B cell (primary cell): Measurements from ENCODE around the gene RAB28. TPM values are rescaled to one million over a fixed set of nuclear protein-coding genes. Genes with fewer than 3 reads are reported as not detected.

ENCODE experiments used
- ATAC-seq: fragments of 200-7000 bp; cut with Tn5 transposase; one replicate; pipeline ENCODE4 v1.10.0; 2021; ENCODE audit warnings: low read depth, mild to moderate bottlenecking, moderate number of reproducible peaks, moderate library complexity
- CTCF ChIA-PET: fragments of 350-600 bp; sonication (Branson Sonifier 250); formaldehyde crosslinking; loops from one replicate; lab custom pipeline; 2021; ENCODE audit warnings: antibody characterized with exemption, inconsistent platforms; lab: Charles Lee
- POLR2A ChIA-PET: fragments of 350-600 bp; sonication (Branson Sonifier 250); formaldehyde crosslinking; loops from one replicate; lab custom pipeline; 2021; ENCODE audit warnings: antibody characterized with exemption; lab: Charles Lee
- DNase-seq: peaks from one replicate; pipeline ENCODE4 v3.0.0; 2013
- H2AFZ ChIP-seq: 2 replicates; pipeline ENCODE4 v1.6.1; 2012; ENCODE audit warnings: mild to moderate bottlenecking, low read depth, low read length; ENCODE audit not compliant: insufficient read depth, poor library complexity, severe bottlenecking
- H3K27ac ChIP-seq, 2 donors: 1 replicate in 1 of 2; 2 replicates in 1 of 2; pipeline ENCODE4 v1.5.1; 2012 to 2013; ENCODE audit warnings: low read length in 2 of 2, mild to moderate bottlenecking in 2 of 2, moderate library complexity in 1 of 2
- H3K27me3 ChIP-seq, 4 experiments: fragments of 200-600 bp in 1 of 4; sonication (generic) in 1 of 4; replicated peaks in 1 of 4; 1 replicate in 2 of 4; 2 replicates in 2 of 4; pipeline versions ENCODE4 v1.6.1 to v1.7.0; 2013 to 2016; ENCODE audit warnings: low read length in 3 of 4, mild to moderate bottlenecking in 2 of 4, mixed read lengths in 1 of 4, moderate library complexity in 1 of 4; ENCODE audit not compliant: insufficient read depth in 4 of 4, control insufficient read depth in 3 of 4; ENCODE audit errors: control extremely low read depth in 1 of 4
- H3K36me3 ChIP-seq, 2 experiments: replicated peaks in 1 of 2; 1 replicate in 1 of 2; 2 replicates in 1 of 2; pipeline versions ENCODE4 v1.6.1 to v1.7.1; 2013; ENCODE audit warnings: low read length in 1 of 2; ENCODE audit not compliant: insufficient read depth in 2 of 2, control insufficient read depth in 1 of 2; ENCODE audit errors: control extremely low read depth in 1 of 2, extremely low read depth in 1 of 2
- H3K4me1 ChIP-seq, 2 donors: fragments of 200-600 bp in 1 of 2; sonication (generic) in 1 of 2; 1 replicate in 1 of 2; 2 replicates in 1 of 2; pipeline versions ENCODE4 v1.5.1 to v1.6.1; 2013 to 2017; ENCODE audit warnings: low read length in 2 of 2; ENCODE audit not compliant: control insufficient read depth in 2 of 2, insufficient read depth in 2 of 2
- H3K4me2 ChIP-seq: replicated peaks from 2 replicates; pipeline ENCODE3; 2012; ENCODE audit warnings: mild to moderate bottlenecking, low read depth, low read length; ENCODE audit not compliant: poor library complexity, severe bottlenecking
- H3K4me3 ChIP-seq, 5 experiments: fragments of 200-600 bp in 1 of 5; sonication (generic) in 1 of 5; 1 replicate in 3 of 5; 2 replicates in 2 of 5; pipeline versions ENCODE4 v1.5.1 to v1.7.0; 2011 to 2016; ENCODE audit warnings: low read length in 4 of 5, mild to moderate bottlenecking in 4 of 5, low read depth in 2 of 5, control low read depth in 1 of 5, moderate library complexity in 1 of 5; ENCODE audit not compliant: insufficient read depth in 1 of 5; ENCODE audit errors: control extremely low read depth in 1 of 5, extremely low read depth in 1 of 5
- H3K79me2 ChIP-seq: fragments of 200-600 bp; sonication (generic); one replicate; pipeline ENCODE4 v1.6.0; 2016; ENCODE audit warnings: low read length; ENCODE audit not compliant: control insufficient read depth, insufficient read depth
- H3K9ac ChIP-seq: fragments of 200-600 bp; sonication (generic); 2 replicates; pipeline ENCODE4 v1.6.1; 2017; ENCODE audit warnings: mild to moderate bottlenecking, low read length, moderate library complexity
- H3K9me3 ChIP-seq, 3 donors: one replicate each; pipeline versions ENCODE4 v1.6.1 to v1.7.1; 2013; ENCODE audit warnings: low read length in 2 of 3; ENCODE audit not compliant: control insufficient read depth in 2 of 3, insufficient read depth in 1 of 3; ENCODE audit errors: control extremely low read depth in 1 of 3
- H4K20me1 ChIP-seq: 2 replicates; pipeline ENCODE4 v1.6.0; 2012; ENCODE audit warnings: mild to moderate bottlenecking, low read length; ENCODE audit not compliant: insufficient read depth, control insufficient read depth, poor library complexity, severe bottlenecking
- H3K27ac Mint-ChIP-seq: one replicate; pipeline ENCODE4 v1.8.0; 2021; ENCODE audit warnings: mixed read lengths
- H3K27me3 Mint-ChIP-seq: one replicate; pipeline ENCODE4 v1.8.0; 2021; ENCODE audit warnings: mixed read lengths
- H3K4me1 Mint-ChIP-seq: one replicate; pipeline ENCODE4 v1.8.0; 2021; ENCODE audit warnings: mixed read lengths
- H3K4me3 Mint-ChIP-seq: one replicate; pipeline ENCODE4 v1.8.0; 2021; ENCODE audit warnings: mixed read lengths
- H3K9me3 Mint-ChIP-seq: one replicate; pipeline ENCODE4 v1.8.0; 2022; ENCODE audit warnings: mixed read lengths; ENCODE audit not compliant: insufficient read depth
- EZH2 ChIP-seq: IDR thresholded peaks from 2 replicates; pipeline ENCODE4 v1.6.1; 2012; ENCODE audit warnings: borderline replicate concordance, low read depth, mild to moderate bottlenecking, moderate library complexity, low read length; ENCODE audit not compliant: insufficient read depth, poor library complexity, severe bottlenecking
- WGBS: methylation state at CpG from one replicate; pipeline ENCODE4 v1.1.5; 2013; ENCODE audit warnings: missing lambda C conversion rate; ENCODE audit not compliant: insufficient coverage; 5-methylcytosine and 5-hydroxymethylcytosine counted together
- intact Hi-C: fragments of 100-400 bp; cut with micrococcal nuclease; formaldehyde crosslinking; loops from one replicate; pipeline ENCODE4 v1.10.0; 2022
- polyA plus RNA-seq: library from polyadenylated mRNA; depleted of rRNA; stranded (reverse); fragments of >200 nt; gene quantifications from 2 replicates; pipeline ENCODE4 v1.2.3, GENCODE V29; 2012
- total RNA-seq, 2 donors: library from RNA; stranded (reverse); fragments of 120-200 nt in 1 of 2; gene quantifications; 1 replicate in 1 of 2; 2 replicates in 1 of 2; pipeline versions ENCODE4 v1.2.3 to v1.2.4, GENCODE V29; 2013 to 2022
- TF ChIP-seq, protein P1 (sequence below): fragments of 200-600 bp; IDR thresholded peaks from one replicate; pipeline ENCODE4 v1.8.0; 2022; ENCODE audit warnings: antibody characterized with exemption, mild to moderate bottlenecking

The RAB28 gene
- total and polyA plus RNA-seq, 2 donors (not counting 1 experiment from before 2014, with no cell fraction given): 7.2 to 17.4 TPM

DNA sequence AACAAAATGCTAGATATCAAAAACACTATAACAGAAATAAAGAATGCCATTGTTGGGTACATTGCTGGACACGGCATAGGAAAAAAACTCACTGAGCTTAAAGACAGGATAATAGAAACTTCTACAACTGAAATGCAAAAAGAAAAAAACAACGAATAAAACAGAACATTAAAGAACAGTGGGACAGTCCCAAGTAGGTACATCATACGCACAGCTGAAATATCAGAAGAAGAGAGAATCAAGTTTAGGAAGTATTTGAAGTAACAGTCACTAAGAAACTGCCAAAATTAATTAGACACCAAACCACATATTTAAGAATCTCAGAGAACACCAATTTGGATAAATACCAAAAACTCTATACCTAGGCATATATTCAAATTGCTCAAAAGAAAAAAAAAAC is 19.2 kb downstream of the RAB28 start:
- no CpG with 5 or more reads among the region's 3 CpGs for WGBS
- peaks cover 19% of the 10 kb centered on the region for H3K79me2 ChIP-seq
- POLR2A ChIA-PET: no interaction called here

DNA sequence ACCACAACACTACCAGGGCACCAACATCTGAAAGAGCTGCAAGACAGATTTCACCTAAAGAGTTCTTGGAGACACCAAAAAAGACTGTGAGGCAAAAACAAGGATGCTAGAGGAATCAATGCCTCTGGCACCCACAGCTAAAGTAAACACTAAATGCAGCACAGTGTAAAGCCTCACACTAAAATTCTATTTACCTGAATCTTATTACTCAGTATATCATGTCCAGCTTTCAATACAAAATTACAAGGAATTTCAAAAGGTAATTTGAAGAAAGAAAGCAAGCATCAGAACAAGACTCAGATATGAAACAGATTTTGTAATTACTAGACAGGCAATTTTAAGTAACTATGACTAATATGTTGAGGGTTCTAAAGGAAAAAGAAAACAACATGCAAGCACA is 19.6 kb downstream of the RAB28 start:
- CTCF ChIA-PET: interaction anchor here (1.2 kb wide), 1 partner anchor 13 kb away, joined by 3 read pairs; no protein-coding TSS in a partner anchor
- intact Hi-C loops: no loop called here
- H3K4me2 ChIP-seq: no peak overlapping the region

More for the DNA sequence above, 19.2 kb downstream of the RAB28 start:
- Histone ChIP-seq H3K9ac (no peak overlapping the region), H3K4me3 (no peak overlapping the region), H3K27me3 (no peaks in the 10 kb centered on the region), H3K4me2 (no peak overlapping the region), H3K9me3 (peaks cover 0 to 2% (median 0%) of the 10 kb centered on the region in 3 donors), H2AFZ (no peak overlapping the region), H3K36me3 (peaks cover 4 to 9% of the 10 kb centered on the region in 2 experiments), H3K4me1 (no peaks in the 10 kb centered on the region), H4K20me1 (no peaks in the 10 kb centered on the region), H3K27ac (no peak overlapping the region)
- no peak overlapping the region for H3K27ac Mint-ChIP-seq
- TF ChIP-seq, protein P1, sequence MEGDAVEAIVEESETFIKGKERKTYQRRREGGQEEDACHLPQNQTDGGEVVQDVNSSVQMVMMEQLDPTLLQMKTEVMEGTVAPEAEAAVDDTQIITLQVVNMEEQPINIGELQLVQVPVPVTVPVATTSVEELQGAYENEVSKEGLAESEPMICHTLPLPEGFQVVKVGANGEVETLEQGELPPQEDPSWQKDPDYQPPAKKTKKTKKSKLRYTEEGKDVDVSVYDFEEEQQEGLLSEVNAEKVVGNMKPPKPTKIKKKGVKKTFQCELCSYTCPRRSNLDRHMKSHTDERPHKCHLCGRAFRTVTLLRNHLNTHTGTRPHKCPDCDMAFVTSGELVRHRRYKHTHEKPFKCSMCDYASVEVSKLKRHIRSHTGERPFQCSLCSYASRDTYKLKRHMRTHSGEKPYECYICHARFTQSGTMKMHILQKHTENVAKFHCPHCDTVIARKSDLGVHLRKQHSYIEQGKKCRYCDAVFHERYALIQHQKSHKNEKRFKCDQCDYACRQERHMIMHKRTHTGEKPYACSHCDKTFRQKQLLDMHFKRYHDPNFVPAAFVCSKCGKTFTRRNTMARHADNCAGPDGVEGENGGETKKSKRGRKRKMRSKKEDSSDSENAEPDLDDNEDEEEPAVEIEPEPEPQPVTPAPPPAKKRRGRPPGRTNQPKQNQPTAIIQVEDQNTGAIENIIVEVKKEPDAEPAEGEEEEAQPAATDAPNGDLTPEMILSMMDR: no peak
- TF ChIP-seq EZH2: no peak
- intact Hi-C loops: no loop called here
- ATAC-seq (no peak), DNase-seq (no peak)
- H3K4me3 Mint-ChIP-seq: no peak overlapping the region
- peaks cover 2% of the 10 kb centered on the region for H3K9me3 Mint-ChIP-seq
- H3K4me1 Mint-ChIP-seq: peaks cover 10% of the 10 kb centered on the region
- H3K27me3 Mint-ChIP-seq: no peaks in the 10 kb centered on the region
- CTCF ChIA-PET: interaction anchor here (1.2 kb wide), 1 partner anchor 13 kb away, joined by 3 read pairs; no protein-coding TSS in a partner anchor

More for the DNA sequence above, 19.6 kb downstream of the RAB28 start:
- Mint-ChIP-seq H3K27me3 (no peaks in the 10 kb centered on the region), H3K4me3 (no peak overlapping the region), H3K4me1 (peaks cover 10% of the 10 kb centered on the region), H3K27ac (no peak overlapping the region), H3K9me3 (peaks cover 2% of the 10 kb centered on the region)
- no peak overlapping the region for H3K4me3 ChIP-seq
- H3K4me1 ChIP-seq: no peaks in the 10 kb centered on the region
- DNase-seq: no peak
- TF ChIP-seq, protein P1: no peak
- TF ChIP-seq EZH2: no peak
- H3K36me3 ChIP-seq: peaks cover 7 to 9% of the 10 kb centered on the region in 2 experiments
- H3K9me3 ChIP-seq: peaks cover 0 to 2% (median 0%) of the 10 kb centered on the region in 3 donors
- no peak overlapping the region for H3K27ac ChIP-seq
- H4K20me1 ChIP-seq: no peaks in the 10 kb centered on the region
- H2AFZ ChIP-seq: no peak overlapping the region
- POLR2A ChIA-PET: no interaction called here
- peaks cover 19% of the 10 kb centered on the region for H3K79me2 ChIP-seq
- no peak overlapping the region for H3K9ac ChIP-seq
- ATAC-seq: no peak
- H3K27me3 ChIP-seq: no peaks in the 10 kb centered on the region
